GM18507 (cell line): ENCODE data around the gene THRA.

Experiments
- DNase-seq: peaks from one replicate; pipeline ENCODE4 v3.0.0; 2011; ENCODE audit warnings: low read depth; ENCODE audit not compliant: insufficient read length; ENCODE audit errors: extremely low spot score
- FAIRE-seq: peaks from 2 replicates; lab custom pipeline; 2011; peaks lifted over from hg19 to GRCh38; lab: Jason Lieb, UNC

THRA gene

GRCh38 chr17:40063187-40063771, 514 bp downstream of the THRA start:
- DNase-seq (no peak), FAIRE-seq (no peak)

- DNase-seq (no peak), FAIRE-seq (no peak)
These were observed 1.3 kb downstream of the THRA start for GRCh38 chr17:40063901-40064531.

- no peak for FAIRE-seq
- no peak for DNase-seq
These were observed 2.4 kb downstream of the THRA start for GRCh38 chr17:40064971-40065768.

GRCh38 chr17:40065769-40066510, 3.2 kb downstream of the THRA start:
- FAIRE-seq (no peak), DNase-seq (no peak)

- DNase-seq, result no peak
- no peak for FAIRE-seq
These were observed 4.9 kb downstream of the THRA start for GRCh38 chr17:40067710-40068109.

GRCh38 chr17:40068129-40068581, 5.4 kb downstream of the THRA start:
- FAIRE-seq (no peak), DNase-seq (no peak)

GRCh38 chr17:40068584-40068916, 5.8 kb downstream of the THRA start:
- DNase-seq, result no peak
- FAIRE-seq, result no peak

GRCh38 chr17:40068917-40069750, 6.4 kb downstream of the THRA start:
- DNase-seq, result no peak
- FAIRE-seq, result peak; percentile 69

- FAIRE-seq (no peak), DNase-seq (no peak)
These were observed 7.3 kb downstream of the THRA start for GRCh38 chr17:40069751-40070708.

GRCh38 chr17:40070709-40071312, 8.0 kb downstream of the THRA start:
- no peak for FAIRE-seq
- DNase-seq, result no peak

- DNase-seq (no peak), FAIRE-seq (no peak)
These were observed 8.7 kb downstream of the THRA start for GRCh38 chr17:40071313-40072039.

- FAIRE-seq, result no peak
These were observed 9.4 kb downstream of the THRA start for GRCh38 chr17:40072040-40072734.

GRCh38 chr17:40072735-40073346, 10.1 kb downstream of the THRA start:
- FAIRE-seq, result no peak
- DNase-seq, result no peak

More at GRCh38 chr17:40072040-40072734, 9.4 kb downstream of the THRA start:
- no peak for DNase-seq

GRCh38 chr17:40073454-40074174, 10.8 kb downstream of the THRA start:
- no peak for DNase-seq

GRCh38 chr17:40074175-40074512, 11.4 kb downstream of the THRA start:
- no peak for DNase-seq
- FAIRE-seq, result no peak

More at GRCh38 chr17:40073454-40074174, 10.8 kb downstream of the THRA start:
- no peak for FAIRE-seq

GRCh38 chr17:40074871-40075200, 12.1 kb downstream of the THRA start:
- FAIRE-seq, result no peak
- DNase-seq, result no peak
